ENCODE results near the gene SH2B3. TPM values are rescaled to one million over a fixed set of nuclear protein-coding genes. Genes with fewer than 3 reads are reported as not detected.

SH2B3 gene
- total and polyA plus RNA-seq, 2 of the 13 experiments (the other 11 are each of a cell fraction or from before 2014, with no cell fraction given), result 6.8 to 6.9 TPM

GRCh38 chr12:111427417-111428074, 21.8 kb downstream of the SH2B3 start:
- Histone ChIP-seq H3K27ac (ENCODE audit: extremely low read length, insufficient read depth, low read length) (no peak overlapping the region), H3K4me3 (replicated peaks in 1 of 3; ENCODE audit: insufficient read depth in 1 of 3, low read depth in 2 of 3, low read length in 3 of 3) (no peak overlapping the region), H4K20me1 (ENCODE audit: insufficient read depth, low read length) (0 out of 2 replicates have a peak, but pooled peaks cover 1% of the 10 kb centered on the region), H3K4me2 (ENCODE audit: low read depth, low read length) (no peak overlapping the region), H2AFZ (ENCODE audit: low read length) (no peak overlapping the region), H3K36me3 (replicated peaks in 1 of 2; ENCODE audit: control insufficient read depth in 1 of 2, insufficient read depth in 2 of 2, low read length in 2 of 2) (peaks cover 2 to 18% of the 10 kb centered on the region in 2 experiments; a peak in 3 of 5 replicates), H3K4me1 (ENCODE audit: insufficient read depth, low read length) (peaks cover 41% of the 10 kb centered on the region), H3K9ac (ENCODE audit: insufficient read depth, low read depth, low read length) (no peak overlapping the region), H3K79me2 (ENCODE audit: insufficient read depth, low read length) (peaks cover 2% of the 10 kb centered on the region), H3K27me3 (ENCODE audit: control insufficient read depth in 1 of 2, insufficient read depth in 2 of 2, low read length in 2 of 2) (no peaks in the 10 kb centered on the region), H3K9me3 (ENCODE audit: low read length) (no peaks in the 10 kb centered on the region)
- no TSS peak for BruUV-seq (replicated peaks)
- ATAC-seq (no peak), FAIRE-seq (no peak), DNase-seq (ENCODE audit: low spot score) (no peak)
- intact Hi-C loops (cut with micrococcal nuclease; ENCODE audit: unreplicated experiment), result no loop called here
- in situ Hi-C loops (cut with HindIII; ENCODE audit: extremely low pct_ligation_motif_present, low pct_unique_long_range_greater_than_20kb), result no loop called here
- WGBS (ENCODE audit: low lambda C conversion rate), result 95% methylated on average over 4 of the region's 7 CpGs
- POLR2A ChIA-PET, result no interaction called here
- CTCF ChIA-PET (ENCODE audit: low intra/inter-chr PET ratio, low total read pairs), result no interaction called here
- no peak for TF ChIP-seq ZSCAN12 (CRISPR knock-in tag; IDR thresholded peaks at IDR 0.05)
- TF ChIP-seq ZNF629 (CRISPR knock-in tag; conservative IDR thresholded peaks at IDR 0.05), result peak; percentile 77

- Histone ChIP-seq H3K27me3 (ENCODE audit: control insufficient read depth in 1 of 2, insufficient read depth in 2 of 2, low read length in 2 of 2) (no peaks in the 10 kb centered on the region), H3K27ac (ENCODE audit: extremely low read length, insufficient read depth, low read length) (no peak overlapping the region), H3K4me3 (replicated peaks in 1 of 3; ENCODE audit: insufficient read depth in 1 of 3, low read depth in 2 of 3, low read length in 3 of 3) (no peak overlapping the region), H4K20me1 (ENCODE audit: insufficient read depth, low read length) (0 out of 2 replicates have a peak, but pooled peaks cover 4% of the 10 kb centered on the region), H3K79me2 (ENCODE audit: insufficient read depth, low read length) (peaks cover 2% of the 10 kb centered on the region), H3K9me3 (ENCODE audit: low read length) (no peaks in the 10 kb centered on the region), H2AFZ (ENCODE audit: low read length) (no peak overlapping the region), H3K4me1 (ENCODE audit: insufficient read depth, low read length) (peaks cover 46% of the 10 kb centered on the region), H3K4me2 (ENCODE audit: low read depth, low read length) (no peak overlapping the region), H3K36me3 (replicated peaks in 1 of 2; ENCODE audit: control insufficient read depth in 1 of 2, insufficient read depth in 2 of 2, low read length in 2 of 2) (peaks cover 2 to 20% of the 10 kb centered on the region in 2 experiments; a peak in 3 of 5 replicates), H3K9ac (ENCODE audit: insufficient read depth, low read depth, low read length) (no peak overlapping the region)
- in situ Hi-C loops (cut with HindIII; ENCODE audit: extremely low pct_ligation_motif_present, low pct_unique_long_range_greater_than_20kb), result no loop called here
- no peak for DNase-seq (ENCODE audit: low spot score)
- 92% methylated on average over 4 of the region's 9 CpGs for WGBS (ENCODE audit: low lambda C conversion rate)
- TF ChIP-seq BHLHE40 (IDR thresholded peaks at IDR 0.05; ENCODE audit: low read length), result no peak
- TF ChIP-seq ATF4 (CRISPR knock-in tag; IDR thresholded peaks at IDR 0.05), result no peak
- no peak for TF ChIP-seq ZNF557 (CRISPR knock-in tag; IDR thresholded peaks at IDR 0.05)
- no peak for TF ChIP-seq CBX2 (IDR thresholded peaks at IDR 0.05; ENCODE audit: low read depth, low read length)
- no peak for TF ChIP-seq CBX2 (CRISPR knock-in tag; IDR thresholded peaks at IDR 0.05; ENCODE audit: low read depth)
- no peak for FAIRE-seq
- ChIA-PET CTCF (ENCODE audit: low intra/inter-chr PET ratio, low total read pairs) (no interaction called here), POLR2A (no interaction called here)
- BruUV-seq (replicated peaks), result no TSS peak
- intact Hi-C loops (cut with micrococcal nuclease; ENCODE audit: unreplicated experiment), result no loop called here
- ATAC-seq, result no peak
These were observed 22.5 kb downstream of the SH2B3 start for GRCh38 chr12:111428081-111428727.

All from HepG2 (cell line).